Effector memory CD8-positive, alpha-beta T cell (primary cell): ENCODE results near the gene ABCC5.
"Not testable (repeated sequence)": the region's sequence is repeated elsewhere in the genome, so short reads cannot be mapped to it uniquely, and the experiment has no call there.

Experiments
- ATAC-seq: fragments of 150-1000 bp; cut with Tn5 transposase; replicated peaks from 2 replicates; pipeline ENCODE4 v1.10.0; 2021; ENCODE audit warnings: mild to moderate bottlenecking, moderate library complexity
- DNase-seq, 3 experiments: peaks; one replicate each; pipeline ENCODE4 v3.0.0; 2021
- H3K27ac Mint-ChIP-seq, 2 donors: one replicate each; pipeline ENCODE4 v1.8.0; 2022; ENCODE audit warnings: mild to moderate bottlenecking in 2 of 2, mixed read lengths in 2 of 2, moderate library complexity in 2 of 2
- H3K27me3 Mint-ChIP-seq, 2 donors: one replicate each; pipeline ENCODE4 v1.8.0; 2022; ENCODE audit warnings: mixed read lengths in 2 of 2
- H3K36me3 Mint-ChIP-seq: one replicate; pipeline ENCODE4 v1.8.0; 2022; ENCODE audit warnings: mild to moderate bottlenecking, moderate library complexity, mixed read lengths; ENCODE audit not compliant: insufficient read depth
- H3K4me1 Mint-ChIP-seq, 2 donors: one replicate each; pipeline ENCODE4 v1.8.0; 2022; ENCODE audit warnings: low read depth in 2 of 2, mixed read lengths in 2 of 2
- H3K4me3 Mint-ChIP-seq, 2 donors: one replicate each; pipeline ENCODE4 v1.8.0; 2022; ENCODE audit warnings: mild to moderate bottlenecking in 2 of 2, mixed read lengths in 2 of 2, moderate library complexity in 2 of 2
- H3K9me3 Mint-ChIP-seq, 2 donors: one replicate each; pipeline ENCODE4 v1.8.0; 2022; ENCODE audit warnings: mixed read lengths in 2 of 2

Gene ABCC5

GRCh38 chr3:183878071-183878470 is 139.6 kb downstream of the ABCC5 start:
- no peak for ATAC-seq
- H3K36me3 Mint-ChIP-seq = peaks cover 36% of the 10 kb centered on the region
- H3K27ac Mint-ChIP-seq = no peak overlapping the region
- no peaks in the 10 kb centered on the region for H3K9me3 Mint-ChIP-seq
- no peak for DNase-seq
- peaks cover 19 to 23% of the 10 kb centered on the region in 2 donors for H3K4me1 Mint-ChIP-seq
- no peaks in the 10 kb centered on the region for H3K27me3 Mint-ChIP-seq
- H3K4me3 Mint-ChIP-seq = no peak overlapping the region

GRCh38 chr3:183877227-183877626 is 140.5 kb downstream of the ABCC5 start:
- H3K4me3 Mint-ChIP-seq, H3K27me3 Mint-ChIP-seq, DNase-seq, H3K27ac Mint-ChIP-seq, ATAC-seq, H3K9me3 Mint-ChIP-seq: not testable (repeated sequence)
- peaks cover 22 to 30% of the 10 kb centered on the region in 2 donors for H3K4me1 Mint-ChIP-seq
- peaks cover 36% of the 10 kb centered on the region for H3K36me3 Mint-ChIP-seq

- H3K36me3 Mint-ChIP-seq = peaks cover 27% of the 10 kb centered on the region
- ATAC-seq (no peak), DNase-seq (no peak)
- no peaks in the 10 kb centered on the region for H3K27me3 Mint-ChIP-seq
- H3K4me1 Mint-ChIP-seq = peaks cover 27 to 44% of the 10 kb centered on the region in 2 donors
- no peak overlapping the region for H3K4me3 Mint-ChIP-seq
- H3K27ac Mint-ChIP-seq = no peak overlapping the region
- no peaks in the 10 kb centered on the region for H3K9me3 Mint-ChIP-seq
Observed at GRCh38 chr3:183875411-183875810, 142.3 kb downstream of the ABCC5 start.

- H3K27me3 Mint-ChIP-seq = no peaks in the 10 kb centered on the region
- DNase-seq (no peak), ATAC-seq (no peak)
- H3K36me3 Mint-ChIP-seq = peaks cover 17% of the 10 kb centered on the region
- peaks cover 26 to 46% of the 10 kb centered on the region in 2 donors for H3K4me1 Mint-ChIP-seq
- no peaks in the 10 kb centered on the region for H3K9me3 Mint-ChIP-seq
- no peak overlapping the region for H3K27ac Mint-ChIP-seq
- H3K4me3 Mint-ChIP-seq = no peak overlapping the region
Observed at GRCh38 chr3:183873914-183874313, 143.8 kb downstream of the ABCC5 start.

GRCh38 chr3:183871541-183871940 is 146.1 kb downstream of the ABCC5 start:
- Mint-ChIP-seq H3K27ac (no peak overlapping the region), H3K9me3 (no peaks in the 10 kb centered on the region)

GRCh38 chr3:183870563-183870962 is 147.1 kb downstream of the ABCC5 start:
- no peaks in the 10 kb centered on the region for H3K27me3 Mint-ChIP-seq
- H3K9me3 Mint-ChIP-seq = no peaks in the 10 kb centered on the region
- no peak overlapping the region for H3K4me3 Mint-ChIP-seq
- peak overlapping the region in 1 of 2 donors; percentile 5 for H3K27ac Mint-ChIP-seq
- ATAC-seq (no peak), DNase-seq (no peak)
- peaks cover 18 to 33% of the 10 kb centered on the region in 2 donors for H3K4me1 Mint-ChIP-seq
- peaks cover 20% of the 10 kb centered on the region for H3K36me3 Mint-ChIP-seq

More at GRCh38 chr3:183871541-183871940, 146.1 kb downstream of the ABCC5 start:
- no peak overlapping the region for H3K4me3 Mint-ChIP-seq
- peaks cover 18 to 34% of the 10 kb centered on the region in 2 donors for H3K4me1 Mint-ChIP-seq
- ATAC-seq = no peak
- DNase-seq = no peak
- peaks cover 14% of the 10 kb centered on the region for H3K36me3 Mint-ChIP-seq
- no peaks in the 10 kb centered on the region for H3K27me3 Mint-ChIP-seq
